HepG2 (cell line): ENCODE measurements around the gene PIP5K1C. TPM values are rescaled to one million over a fixed set of nuclear protein-coding genes. Genes with fewer than 3 reads are reported as not detected.

Experiments
- CHD2 ChIP-seq: IDR thresholded peaks from 2 replicates; pipeline ENCODE4 v1.6.1; 2011; ENCODE audit warnings: low read depth, low read length, improper control_type of control experiment
- CREB3 ChIP-seq: sonication (generic); formaldehyde crosslinking; IDR thresholded peaks from 2 replicates; pipeline ENCODE4 v1.5.0; 2020; ENCODE audit warnings: missing genetic modification reagents
- KLF15 ChIP-seq: sonication (generic); formaldehyde crosslinking; IDR thresholded peaks from 2 replicates; pipeline ENCODE4 v1.8.1; 2023; ENCODE audit warnings: borderline replicate concordance, mild to moderate bottlenecking, inconsistent platforms, missing genetic modification reagents, mixed read lengths
- MEIS2 ChIP-seq: sonication (generic); formaldehyde crosslinking; IDR thresholded peaks from 2 replicates; pipeline ENCODE4 v1.9.0; 2021; ENCODE audit warnings: mild to moderate bottlenecking, missing genetic modification reagents
- MIER2 ChIP-seq: IDR thresholded peaks from 2 replicates; pipeline ENCODE4 v1.6.1; 2016; ENCODE audit warnings: missing biosample characterization, missing genetic modification reagents
- PCBP1 ChIP-seq: fragments of 200-400 bp; formaldehyde crosslinking; IDR thresholded peaks from 2 replicates; pipeline ENCODE4 v1.6.1; 2017; ENCODE audit warnings: mild to moderate bottlenecking, low read depth, low read length, borderline replicate concordance
- PHF20 ChIP-seq: sonication (generic); formaldehyde crosslinking; IDR thresholded peaks from 2 replicates; pipeline ENCODE4 v1.5.0; 2020; ENCODE audit warnings: mild to moderate bottlenecking, missing genetic modification reagents
- SALL1 ChIP-seq: sonication (generic); formaldehyde crosslinking; IDR thresholded peaks from 2 replicates; pipeline ENCODE4 v1.8.0; 2022; ENCODE audit warnings: mild to moderate bottlenecking, missing genetic modification reagents
- TARDBP ChIP-seq: sonication (generic); formaldehyde crosslinking; IDR thresholded peaks from 2 replicates; pipeline ENCODE4 v1.8.0; 2022; ENCODE audit warnings: mild to moderate bottlenecking, missing genetic modification reagents
- USF2 ChIP-seq, 2 experiments: sonication (generic) in 1 of 2; formaldehyde crosslinking in 1 of 2; IDR thresholded peaks; 2 replicates each; pipeline versions ENCODE4 v1.5.1 to v1.6.1; 2011 to 2020; ENCODE audit warnings: borderline replicate concordance in 1 of 2, low read depth in 1 of 2, low read length in 1 of 2, mild to moderate bottlenecking in 1 of 2, missing genetic modification reagents in 1 of 2, moderate library complexity in 1 of 2
- ZBTB43 ChIP-seq: sonication (generic); formaldehyde crosslinking; conservative IDR thresholded peaks from 2 replicates; pipeline ENCODE4 v1.4.0; 2020; ENCODE audit warnings: missing genetic modification reagents
- ZFX ChIP-seq: sonication (generic); formaldehyde crosslinking; IDR thresholded peaks from 2 replicates; pipeline ENCODE4 v1.4.0; 2020; ENCODE audit warnings: mild to moderate bottlenecking, low read depth, missing genetic modification reagents, moderate library complexity
- ZNF142 ChIP-seq: sonication (generic); formaldehyde crosslinking; IDR thresholded peaks from 2 replicates; pipeline ENCODE4 v1.4.0; 2020; ENCODE audit warnings: missing genetic modification reagents
- ZNF614 ChIP-seq: IDR thresholded peaks from 2 replicates; pipeline ENCODE4 v1.6.1; 2018; ENCODE audit warnings: missing biosample characterization, missing genetic modification reagents, inconsistent platforms, borderline replicate concordance
- polyA plus RNA-seq, 8 experiments: library from polyadenylated mRNA; depleted of rRNA in 3 of 8; stranded (reverse) in 7 of 8; unstranded in 1 of 8; fragments of >200 nt; fragmentation: Illumina TruSeq in 4 of 8; extraction: Trizol in 4 of 8; gene quantifications; 2 replicates each; pipeline versions ENCODE4 v1.2.1 to v1.2.3, GENCODE V29; 2011 to 2016; ENCODE audit warnings: low read depth in 4 of 8, missing spikeins in 1 of 8, mixed read lengths in 1 of 8; ENCODE audit not compliant: insufficient read depth in 1 of 8
- total RNA-seq, 5 experiments: library from RNA; depleted of rRNA; stranded (reverse); fragments of >200 nt; fragmentation: Illumina TruSeq; extraction: Trizol; gene quantifications; 2 replicates each; pipeline ENCODE4 v1.2.3, GENCODE V29; 2016; ENCODE audit warnings: low read depth in 1 of 5
- TF ChIP-seq, protein P1 (sequence below): sonication (generic); formaldehyde crosslinking; IDR thresholded peaks from 2 replicates; pipeline ENCODE4 v1.4.0; 2020; ENCODE audit warnings: missing genetic modification reagents

PIP5K1C gene
- total and polyA plus RNA-seq, 2 of the 13 experiments (the other 11 are each of a cell fraction or from before 2014, with no cell fraction given), result 3.6 to 4.3 TPM

DNA sequence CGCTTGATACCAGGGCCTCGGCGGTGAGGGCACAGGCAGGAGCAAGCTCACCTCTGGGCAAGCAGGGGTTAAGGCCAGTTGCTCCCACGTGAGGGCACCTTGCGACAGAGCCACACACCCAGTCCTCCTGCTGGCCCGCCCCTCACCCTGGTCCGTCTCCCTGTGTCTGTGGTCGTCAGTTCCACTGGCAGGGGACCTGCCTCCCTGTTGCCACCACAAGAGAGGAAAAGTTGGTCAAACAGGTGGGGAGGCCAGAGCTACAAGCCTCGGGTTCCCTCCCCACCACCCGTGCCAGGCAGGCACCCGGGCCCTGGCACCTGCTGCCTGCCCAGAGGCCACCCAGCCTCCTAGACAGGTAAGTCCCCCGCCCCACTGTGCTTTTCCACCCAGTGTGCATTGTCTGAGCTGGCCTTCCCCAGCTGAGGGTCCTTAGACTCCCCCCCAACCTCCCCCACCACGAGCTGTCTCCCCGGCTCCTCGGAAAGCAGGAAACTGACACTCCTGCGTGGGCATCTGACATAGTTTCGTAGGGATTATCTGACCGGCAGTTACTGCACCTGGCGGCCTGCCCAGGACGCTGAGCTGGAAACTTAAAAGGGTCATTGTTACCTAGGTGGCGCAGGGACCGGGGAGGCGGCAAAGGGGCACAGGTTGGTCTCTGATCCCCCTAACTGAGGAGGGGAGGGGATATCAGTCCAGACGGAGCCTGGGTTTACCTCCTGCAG lies 8.1 kb upstream of the PIP5K1C start, which contains the start of gene TJP3 (continued):
- no peak for TF ChIP-seq MIER2 (CRISPR knock-in tag)
- peak; percentile 66; the same call in 1 of the 2 replicates for TF ChIP-seq SALL1 (CRISPR knock-in tag)
- TF ChIP-seq, protein P1, sequence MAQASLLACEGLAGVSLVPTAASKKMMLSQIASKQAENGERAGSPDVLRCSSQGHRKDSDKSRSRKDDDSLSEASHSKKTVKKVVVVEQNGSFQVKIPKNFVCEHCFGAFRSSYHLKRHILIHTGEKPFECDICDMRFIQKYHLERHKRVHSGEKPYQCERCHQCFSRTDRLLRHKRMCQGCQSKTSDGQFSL (CRISPR knock-in tag), result peak; percentile 25; the same call in 1 of the 2 replicates
- no peak for TF ChIP-seq KLF15 (CRISPR knock-in tag)
- no peak for TF ChIP-seq ZBTB43
- no peak for TF ChIP-seq CREB3 (CRISPR knock-in tag)
- TF ChIP-seq MEIS2 (CRISPR knock-in tag), result no peak
- TF ChIP-seq PCBP1, result no peak
- TF ChIP-seq PHF20, result no peak
- TF ChIP-seq ZFX, result no peak; the same call in none of the 2 replicates
- TF ChIP-seq USF2 (IDR thresholded peaks at IDR 0.05; ENCODE audit: low read depth, low read length), result peak; percentile 86
- TF ChIP-seq USF2 (CRISPR knock-in tag; IDR thresholded peaks at IDR 0.05; ENCODE audit: borderline replicate concordance), result peak; percentile 88; the same call in 1 of the 2 replicates
- TF ChIP-seq ZNF142 (CRISPR knock-in tag), result no peak
- peak; percentile 23; the same call in 1 of the 2 replicates for TF ChIP-seq ZNF614 (CRISPR knock-in tag)
- TF ChIP-seq CHD2, result no peak
- TF ChIP-seq TARDBP (CRISPR knock-in tag), result 0 out of 2 replicates have a peak, but pooled peaks have one; percentile 42
